Spleen (tissue), 11 donors: Measurements from ENCODE around the gene SETD1B. TPM values are rescaled to one million over a fixed set of nuclear protein-coding genes. Genes with fewer than 3 reads are reported as not detected.

Experiments
- DNase-seq: peaks from one replicate; pipeline ENCODE4 v3.0.0-alpha.2; 2020
- H3K27ac ChIP-seq, 8 donors: fragments of 200-600 bp; sonication (generic) in 7 of 8; 1 replicate in 4 of 8; 2 replicates in 4 of 8; pipeline versions ENCODE4 v1.5.0 to v1.8.0; 2016 to 2021; ENCODE audit warnings: inconsistent platforms in 4 of 8, mild to moderate bottlenecking in 4 of 8, moderate library complexity in 1 of 8
- H3K27me3 ChIP-seq, 7 donors: fragments of 200-600 bp; sonication (generic) in 6 of 7; replicated peaks in 1 of 7; 1 replicate in 4 of 7; 2 replicates in 3 of 7; pipeline versions ENCODE4 v1.5.0 to v1.8.0; 2016 to 2021; ENCODE audit warnings: inconsistent platforms in 3 of 7, mild to moderate bottlenecking in 1 of 7
- H3K36me3 ChIP-seq, 6 donors: fragments of 200-600 bp; sonication (generic) in 5 of 6; 1 replicate in 4 of 6; 2 replicates in 2 of 6; pipeline versions ENCODE4 v1.5.0 to v1.8.0; 2016 to 2021; ENCODE audit warnings: inconsistent platforms in 2 of 6
- H3K4me1 ChIP-seq, 6 donors: fragments of 200-600 bp; sonication (generic) in 5 of 6; 1 replicate in 3 of 6; 2 replicates in 3 of 6; pipeline versions ENCODE4 v1.5.0 to v1.8.0; 2016 to 2021; ENCODE audit warnings: inconsistent platforms in 3 of 6
- H3K4me3 ChIP-seq, 8 donors: fragments of 200-600 bp; sonication (generic) in 7 of 8; 1 replicate in 4 of 8; 2 replicates in 4 of 8; pipeline versions ENCODE4 v1.5.0 to v1.8.0; 2016 to 2021; ENCODE audit warnings: inconsistent platforms in 4 of 8, mild to moderate bottlenecking in 4 of 8, moderate library complexity in 2 of 8
- H3K9me3 ChIP-seq, 8 donors: fragments of 200-600 bp; sonication (generic) in 7 of 8; 1 replicate in 4 of 8; 2 replicates in 4 of 8; pipeline versions ENCODE4 v1.5.0 to v1.8.0; 2016 to 2021; ENCODE audit warnings: inconsistent platforms in 4 of 8
- POLR2A ChIP-seq, 3 donors: fragments of 450-650 bp; IDR thresholded peaks; one replicate each; pipeline ENCODE4 v1.5.1; 2017; ENCODE audit warnings: antibody characterized with exemption in 3 of 3, mild to moderate bottlenecking in 1 of 3
- POLR2AphosphoS5 ChIP-seq, 3 donors: sonication (generic); formaldehyde crosslinking; IDR thresholded peaks; one replicate each; pipeline ENCODE4 v1.5.1; 2017; ENCODE audit warnings: antibody characterized with exemption in 3 of 3
- WGBS, 5 donors: extraction: QIAGEN DNeasy Blood & Tissue Kit in 3 of 5; methylation state at CpG; one replicate each; pipeline versions ENCODE4 v1.1.5 to v1.1.7; 2013 to 2018; 5-methylcytosine and 5-hydroxymethylcytosine counted together
- intact Hi-C: fragments of 100-400 bp; cut with DNase I; formaldehyde crosslinking; loops from one replicate; pipeline ENCODE4 v1.15.0; 2023; ENCODE audit warnings: low total_unique reads
- polyA plus RNA-seq, 3 donors: library from polyadenylated mRNA; stranded (reverse); fragments of 200-250 nt; gene quantifications; one replicate each; pipeline ENCODE4 v1.2.1, GENCODE V29; 2013
- total RNA-seq, 7 donors: library from RNA; depleted of rRNA in 3 of 7; stranded (reverse); fragments of >200 nt in 3 of 7; fragmentation: NEBNext Ultra II Directional in 4 of 7; extraction: Animal tissue kit (Norgen Biotek cat#: 25700) in 4 of 7; gene quantifications; one replicate each; pipeline versions ENCODE4 v1.1.0 to v1.2.1, GENCODE V29; 2016 to 2021
- TF ChIP-seq, protein P1 (sequence below), 11 experiments: fragments of 200-600 bp in 7 of 11; fragments of 450-650 bp in 4 of 11; sonication (generic) in 4 of 11; IDR thresholded peaks in 8 of 11; conservative IDR thresholded peaks in 3 of 11; 1 replicate in 7 of 11; 2 replicates in 4 of 11; pipeline versions ENCODE4 v1.4.0 to v1.8.0; 2016 to 2021; ENCODE audit warnings: antibody characterized with exemption in 11 of 11, inconsistent platforms in 4 of 11, mild to moderate bottlenecking in 1 of 11
- donor health status: healthy with polysubstance abuse.
- donor health status: DM: no; HTN: no; CAD: no; lungs with moderate emphysema.
- donor health status: DM: no; HTN: no; CAD: no.
- donor health status: Bipolar disorder and iron deficiency.
- donor health status: healthy.
- donor health status: DM: no; HTN: no; CAD: no.
- donor health status: DM: yes; HTN: yes; CAD: no.

SETD1B gene
- total and polyA plus RNA-seq, 10 donors = 3.3 to 37.7 (median 22.1) TPM

DNA sequence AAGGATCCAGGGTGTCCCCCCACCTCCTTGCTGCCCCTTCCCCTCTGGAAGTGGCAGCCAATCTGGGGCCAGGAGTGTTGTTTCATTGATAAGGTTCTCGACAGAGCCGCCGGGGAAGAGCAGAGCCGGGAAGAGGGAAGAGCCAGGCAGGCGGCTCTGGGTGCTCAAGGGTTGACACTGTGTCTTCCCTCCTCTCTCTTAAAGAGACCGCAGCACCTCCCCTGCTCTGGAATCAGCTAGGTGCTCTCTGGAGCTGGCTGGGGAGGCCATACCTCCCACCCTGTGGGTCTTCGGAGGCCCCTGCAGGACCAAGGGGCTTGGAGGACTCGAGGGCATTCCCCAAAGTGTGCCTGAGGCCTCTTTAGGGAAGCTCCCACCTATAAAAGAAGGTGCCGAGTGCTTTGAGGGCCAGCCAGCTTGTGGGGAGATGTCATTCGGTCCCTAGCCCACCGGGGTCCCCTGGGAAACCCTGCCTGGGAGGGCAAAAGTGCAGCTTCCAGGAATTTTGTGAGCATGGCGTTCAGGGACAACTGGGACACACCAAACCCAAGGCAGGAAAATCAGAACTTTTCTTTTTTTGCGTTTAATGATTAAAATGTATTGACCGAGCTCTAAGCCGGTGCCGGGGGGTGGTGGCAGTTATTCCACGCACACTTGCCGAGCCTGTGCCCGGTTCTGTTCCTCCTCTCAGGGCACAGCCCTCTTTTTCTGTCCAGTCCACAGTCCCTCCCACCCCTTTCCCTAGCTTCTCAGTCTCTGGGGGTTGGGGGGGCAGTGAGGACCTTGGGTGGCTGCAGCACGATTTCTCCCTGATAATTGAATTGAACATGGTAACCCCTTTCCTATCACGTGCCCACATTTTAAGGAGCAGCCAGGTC is 3.0 kb downstream of the SETD1B start:
- intact Hi-C loops = no loop called here
- H3K4me1 ChIP-seq = peaks cover 33 to 82% (median 56%) of the 10 kb centered on the region in 6 donors
- WGBS, 5 donors = 47 to 71% (median 53%) methylated on average over 19 to 21 of the region's 21 CpGs

DNA sequence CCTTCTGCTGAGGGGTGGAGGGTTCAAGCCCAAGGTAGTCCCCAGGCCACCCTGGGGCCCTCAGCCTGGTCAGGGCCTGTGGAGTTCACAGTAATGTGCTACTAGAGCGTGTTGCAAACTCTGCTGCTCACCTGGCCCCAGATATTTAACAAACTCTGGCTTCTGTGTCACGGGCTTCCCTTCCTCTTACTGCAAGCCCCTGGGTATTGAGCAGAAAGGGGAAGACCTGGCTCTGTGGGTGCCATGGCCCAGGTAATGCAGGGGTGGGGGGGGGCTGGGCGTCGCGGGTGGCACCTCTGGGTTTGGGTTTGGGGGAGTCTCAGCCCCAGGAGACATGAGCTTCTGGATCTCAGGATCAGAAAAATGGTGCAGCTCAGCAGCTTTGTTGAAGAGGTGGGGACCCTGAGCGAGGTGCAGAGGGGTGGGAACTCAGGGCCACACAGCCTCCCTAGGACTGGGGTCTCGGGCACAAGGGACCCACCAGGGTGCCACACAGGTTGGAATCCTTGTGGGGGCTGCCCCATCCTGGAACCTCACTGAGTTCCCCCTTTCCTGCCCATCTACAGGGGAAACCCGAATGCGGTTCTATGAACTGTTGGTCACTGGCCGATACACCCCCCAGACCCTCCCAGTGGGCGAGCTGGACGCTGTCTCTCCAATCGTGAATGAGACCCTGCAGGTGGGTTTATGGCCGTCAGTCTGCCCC is 4.0 kb downstream of the SETD1B start:
- Histone ChIP-seq H3K4me3 (peak overlapping the region in 1 of 8 donors; percentile 36), H3K4me1 (peaks cover 42 to 87% (median 65%) of the 10 kb centered on the region in 6 donors), H3K9me3 (no peaks in the 10 kb centered on the region), H3K27me3 (no peaks in the 10 kb centered on the region), H3K27ac (peak overlapping the region in 6 of 8 donors; percentile 99 to 100 (median 100)), H3K36me3 (peaks cover 0 to 66% (median 30%) of the 10 kb centered on the region in 6 donors)
- intact Hi-C loops = no loop called here
- DNase-seq = peak; percentile 74
- TF ChIP-seq, protein P1, sequence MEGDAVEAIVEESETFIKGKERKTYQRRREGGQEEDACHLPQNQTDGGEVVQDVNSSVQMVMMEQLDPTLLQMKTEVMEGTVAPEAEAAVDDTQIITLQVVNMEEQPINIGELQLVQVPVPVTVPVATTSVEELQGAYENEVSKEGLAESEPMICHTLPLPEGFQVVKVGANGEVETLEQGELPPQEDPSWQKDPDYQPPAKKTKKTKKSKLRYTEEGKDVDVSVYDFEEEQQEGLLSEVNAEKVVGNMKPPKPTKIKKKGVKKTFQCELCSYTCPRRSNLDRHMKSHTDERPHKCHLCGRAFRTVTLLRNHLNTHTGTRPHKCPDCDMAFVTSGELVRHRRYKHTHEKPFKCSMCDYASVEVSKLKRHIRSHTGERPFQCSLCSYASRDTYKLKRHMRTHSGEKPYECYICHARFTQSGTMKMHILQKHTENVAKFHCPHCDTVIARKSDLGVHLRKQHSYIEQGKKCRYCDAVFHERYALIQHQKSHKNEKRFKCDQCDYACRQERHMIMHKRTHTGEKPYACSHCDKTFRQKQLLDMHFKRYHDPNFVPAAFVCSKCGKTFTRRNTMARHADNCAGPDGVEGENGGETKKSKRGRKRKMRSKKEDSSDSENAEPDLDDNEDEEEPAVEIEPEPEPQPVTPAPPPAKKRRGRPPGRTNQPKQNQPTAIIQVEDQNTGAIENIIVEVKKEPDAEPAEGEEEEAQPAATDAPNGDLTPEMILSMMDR (IDR thresholded peaks at IDR 0.05 in 8 of 11, conservative IDR thresholded peaks at IDR 0.05 in 3 of 11) = no peak
- TF ChIP-seq POLR2A (IDR thresholded peaks at IDR 0.05) = no peak
- TF ChIP-seq POLR2AphosphoS5 (IDR thresholded peaks at IDR 0.05) = no peak
- 72 to 87% (median 76%) methylated on average over 2 to 14 of the region's 14 CpGs for WGBS, 5 donors

More for the DNA sequence above, 3.0 kb downstream of the SETD1B start:
- no peaks in the 10 kb centered on the region for H3K27me3 ChIP-seq
- TF ChIP-seq POLR2A (IDR thresholded peaks at IDR 0.05) (no peak), POLR2AphosphoS5 (IDR thresholded peaks at IDR 0.05) (peak in 1 of 3 donors; percentile 24)
- TF ChIP-seq, protein P1 (IDR thresholded peaks at IDR 0.05 in 8 of 11, conservative IDR thresholded peaks at IDR 0.05 in 3 of 11) = no peak
- peak; percentile 81 for DNase-seq
- H3K9me3 ChIP-seq = no peaks in the 10 kb centered on the region
- peaks cover 0 to 61% (median 30%) of the 10 kb centered on the region in 6 donors for H3K36me3 ChIP-seq
- peak overlapping the region; percentile 53 to 100 (median 100) for H3K27ac ChIP-seq
- H3K4me3 ChIP-seq = peak overlapping the region; percentile 62 to 92 (median 68)

DNA sequence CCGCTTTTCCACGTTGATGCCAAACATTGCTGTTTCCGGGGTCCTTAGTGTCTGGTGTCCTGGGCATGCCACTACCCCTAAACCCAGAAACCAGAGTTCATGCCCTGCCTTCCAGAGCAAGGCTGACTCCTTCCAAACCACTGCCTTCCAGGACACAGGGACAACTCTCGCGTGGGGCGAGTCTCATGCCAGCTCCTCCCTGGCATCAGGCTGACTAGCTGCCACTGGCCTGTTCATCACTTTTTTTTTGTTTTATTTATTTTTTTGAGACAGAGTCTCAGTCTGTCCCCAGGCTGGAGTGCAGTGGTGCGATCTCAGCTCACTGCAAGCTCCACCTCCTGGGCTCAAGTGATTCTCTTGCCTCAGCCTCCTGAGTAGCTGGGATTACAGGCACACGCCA is 4.8 kb downstream of the SETD1B start:
- Histone ChIP-seq H3K27ac (peak overlapping the region in 1 of 8 donors; percentile 100), H3K9me3 (no peaks in the 10 kb centered on the region), H3K4me3 (no peak overlapping the region), H3K36me3 (peaks cover 0 to 74% (median 33%) of the 10 kb centered on the region in 6 donors), H3K4me1 (peaks cover 50 to 91% (median 70%) of the 10 kb centered on the region in 6 donors), H3K27me3 (no peaks in the 10 kb centered on the region)
- TF ChIP-seq POLR2A (IDR thresholded peaks at IDR 0.05) (no peak), POLR2AphosphoS5 (IDR thresholded peaks at IDR 0.05) (no peak)
- TF ChIP-seq, protein P1 (IDR thresholded peaks at IDR 0.05 in 8 of 11, conservative IDR thresholded peaks at IDR 0.05 in 3 of 11) = no peak
- WGBS, 5 donors = 92 to 96% (median 94%) methylated on average over 8 of the region's 8 CpGs
- peak; percentile 56 for DNase-seq
- intact Hi-C loops = no loop called here
